ENCODE data around the gene OR2T2. TPM values are rescaled to one million over a fixed set of nuclear protein-coding genes. Genes with fewer than 3 reads are reported as not detected.
"Not testable (repeated sequence)": the region's sequence is repeated elsewhere in the genome, so short reads cannot be mapped to it uniquely, and the experiment has no call there.

Gene OR2T2
- total RNA-seq, 1 experiment from 2014 or later, result not detected

- H3K9me3 Mint-ChIP-seq (ENCODE audit: low read depth, unreplicated experiment); BruUV-seq (replicated peaks); H3K27me3 Mint-ChIP-seq (ENCODE audit: unreplicated experiment); H3K27ac Mint-ChIP-seq (ENCODE audit: unreplicated experiment); H3K4me1 Mint-ChIP-seq (ENCODE audit: low read depth, unreplicated experiment); CTCF ChIA-PET; H3K36me3 Mint-ChIP-seq (ENCODE audit: insufficient read depth, unreplicated experiment); DNase-seq; intact Hi-C loops (cut with micrococcal nuclease; ENCODE audit: unreplicated experiment); H3K4me3 Mint-ChIP-seq (ENCODE audit: low read depth, unreplicated experiment): not testable (repeated sequence)
Measured at GRCh38 chr1:248488289-248488688, 42.9 kb downstream of the OR2T2 start, which contains the start of gene OR2T5. OR2T5 (plus strand) TSS chr1:248488589; CDS start chr1:248488589, 0 bp downstream.

GRCh38 chr1:248496661-248497060 is 51.2 kb downstream of the OR2T2 start:
- H3K36me3 Mint-ChIP-seq (ENCODE audit: insufficient read depth, unreplicated experiment); H3K27ac Mint-ChIP-seq (ENCODE audit: unreplicated experiment); BruUV-seq (replicated peaks); intact Hi-C loops (cut with micrococcal nuclease; ENCODE audit: unreplicated experiment); DNase-seq; H3K4me1 Mint-ChIP-seq (ENCODE audit: low read depth, unreplicated experiment); CTCF ChIA-PET; H3K4me3 Mint-ChIP-seq (ENCODE audit: low read depth, unreplicated experiment); H3K9me3 Mint-ChIP-seq (ENCODE audit: low read depth, unreplicated experiment); H3K27me3 Mint-ChIP-seq (ENCODE audit: unreplicated experiment): not testable (repeated sequence)

- H3K4me3 Mint-ChIP-seq (ENCODE audit: low read depth, unreplicated experiment); intact Hi-C loops (cut with micrococcal nuclease; ENCODE audit: unreplicated experiment); H3K27me3 Mint-ChIP-seq (ENCODE audit: unreplicated experiment); H3K36me3 Mint-ChIP-seq (ENCODE audit: insufficient read depth, unreplicated experiment); BruUV-seq (replicated peaks); CTCF ChIA-PET; H3K9me3 Mint-ChIP-seq (ENCODE audit: low read depth, unreplicated experiment); H3K27ac Mint-ChIP-seq (ENCODE audit: unreplicated experiment); DNase-seq; H3K4me1 Mint-ChIP-seq (ENCODE audit: low read depth, unreplicated experiment): not testable (repeated sequence)
Measured at GRCh38 chr1:248500305-248501035, 55.0 kb downstream of the OR2T2 start.

Other genes with a start within 250 kb of the OR2T2 start
- not detected in 2 replicates for gene OR2M3, start 248.4 kb upstream of the OR2T2 start, total RNA-seq (2022)
- not detected in 2 replicates for gene OR2M4, start 214.2 kb upstream of the OR2T2 start, total RNA-seq (2022)
- gene OR2T33, start 167.7 kb upstream of the OR2T2 start, total RNA-seq (2022), result not detected in 2 replicates
- gene OR2T12, start 142.2 kb upstream of the OR2T2 start, total RNA-seq (2022), result not detected in 2 replicates
- gene OR2M7, start 121.1 kb upstream of the OR2T2 start, total RNA-seq (2022), result not detected in 2 replicates
- gene OR14C36, start 96.9 kb upstream of the OR2T2 start, total RNA-seq (2022), result not detected in 2 replicates
- not detected in 2 replicates for gene OR2T4, start 84.0 kb upstream of the OR2T2 start, total RNA-seq (2022)
- gene OR2T6, start 69.9 kb upstream of the OR2T2 start, total RNA-seq (2022), result not detected in 2 replicates
- not detected in 2 replicates for gene OR2T1, start 42.6 kb upstream of the OR2T2 start, total RNA-seq (2022)
- gene OR2T3, start 27.7 kb downstream of the OR2T2 start, total RNA-seq (2022), result not detected in 2 replicates
- gene OR2T5, start 43.0 kb downstream of the OR2T2 start, total RNA-seq (2022), result not detected in 2 replicates
- gene OR2G6, start 62.4 kb downstream of the OR2T2 start, total RNA-seq (2022), result not detected in 2 replicates
- not detected in 2 replicates for gene OR2T29, start 117.1 kb downstream of the OR2T2 start, total RNA-seq (2022)
- gene OR2T34, start 129.1 kb downstream of the OR2T2 start, total RNA-seq (2022), result not detected in 2 replicates
- not detected in 2 replicates for gene OR2T10, start 152.1 kb downstream of the OR2T2 start, total RNA-seq (2022)
- gene OR2T11, start 189.5 kb downstream of the OR2T2 start, total RNA-seq (2022), result not detected in 2 replicates
- not detected in 2 replicates for gene OR2T35, start 199.6 kb downstream of the OR2T2 start, total RNA-seq (2022)
- not detected in 2 replicates for gene OR2T27, start 209.9 kb downstream of the OR2T2 start, total RNA-seq (2022)